ENCODE results near the gene ELMO1. TPM values are rescaled to one million over a fixed set of nuclear protein-coding genes. Genes with fewer than 3 reads are reported as not detected.

The ELMO1 gene
- total and polyA plus RNA-seq, 2 of the 13 experiments (the other 11 are each of a cell fraction or from before 2014, with no cell fraction given), result 0.11 to 0.17 TPM

GRCh38 chr7:37070471-37070870 is 378.2 kb downstream of the ELMO1 start:
- no peak for TF ChIP-seq REPIN1 (CRISPR knock-in tag; IDR thresholded peaks at IDR 0.05; ENCODE audit: borderline replicate concordance, low read depth)
- TF ChIP-seq AFF4 (CRISPR knock-in tag; IDR thresholded peaks at IDR 0.05), result no peak
- TF ChIP-seq ZFP1 (CRISPR knock-in tag; IDR thresholded peaks at IDR 0.05), result no peak
- no peak for TF ChIP-seq IRF2 (CRISPR knock-in tag; IDR thresholded peaks at IDR 0.05)
- TF ChIP-seq ARID2 (CRISPR knock-in tag; IDR thresholded peaks at IDR 0.05; ENCODE audit: borderline replicate concordance), result no peak
- BruUV-seq (replicated peaks), result no TSS peak
- H3K4me3 ChIP-seq (replicated peaks in 1 of 3; ENCODE audit: insufficient read depth in 1 of 3, low read depth in 2 of 3, low read length in 3 of 3), result no peak overlapping the region
- no peak overlapping the region for H2AFZ ChIP-seq (ENCODE audit: low read length)
- no peaks in the 10 kb centered on the region for H3K36me3 ChIP-seq (replicated peaks in 1 of 2; ENCODE audit: control insufficient read depth in 1 of 2, insufficient read depth in 2 of 2, low read length in 2 of 2)
- no peak for DNase-seq (ENCODE audit: low spot score)
- intact Hi-C loops (cut with micrococcal nuclease; ENCODE audit: unreplicated experiment) (loop anchor here (5.0 kb wide), 3 partner anchors 37 to 112 kb away; no protein-coding TSS in a partner anchor), in situ Hi-C loops (cut with HindIII; ENCODE audit: extremely low pct_ligation_motif_present, low pct_unique_long_range_greater_than_20kb) (no loop called here)
- CTCF ChIA-PET (ENCODE audit: low intra/inter-chr PET ratio, low total read pairs), result no interaction called here
- H3K27ac ChIP-seq (ENCODE audit: extremely low read length, insufficient read depth, low read length), result no peak overlapping the region
- H3K4me1 ChIP-seq (ENCODE audit: insufficient read depth, low read length), result peaks cover 23% of the 10 kb centered on the region
- 53% methylated on average over 3 of the region's 3 CpGs for WGBS (ENCODE audit: low lambda C conversion rate)
- no peak for FAIRE-seq
- no peaks in the 10 kb centered on the region for H4K20me1 ChIP-seq (ENCODE audit: insufficient read depth, low read length)
- no peak overlapping the region for H3K9ac ChIP-seq (ENCODE audit: insufficient read depth, low read depth, low read length)
- H3K79me2 ChIP-seq (ENCODE audit: insufficient read depth, low read length), result no peaks in the 10 kb centered on the region
- no peak overlapping the region for H3K4me2 ChIP-seq (ENCODE audit: low read depth, low read length)
- H3K9me3 ChIP-seq (ENCODE audit: low read length), result no peaks in the 10 kb centered on the region
- POLR2A ChIA-PET, result no interaction called here
- H3K27me3 ChIP-seq (ENCODE audit: control insufficient read depth in 1 of 2, insufficient read depth in 2 of 2, low read length in 2 of 2), result no peaks in the 10 kb centered on the region
- ATAC-seq, result no peak

- 61% methylated on average over 2 of the region's 2 CpGs for WGBS (ENCODE audit: low lambda C conversion rate)
- BruUV-seq (replicated peaks), result no TSS peak
- Histone ChIP-seq H3K9me3 (ENCODE audit: low read length) (no peaks in the 10 kb centered on the region), H3K36me3 (replicated peaks in 1 of 2; ENCODE audit: control insufficient read depth in 1 of 2, insufficient read depth in 2 of 2, low read length in 2 of 2) (no peaks in the 10 kb centered on the region), H3K79me2 (ENCODE audit: insufficient read depth, low read length) (no peaks in the 10 kb centered on the region), H3K4me1 (ENCODE audit: insufficient read depth, low read length) (peaks cover 19% of the 10 kb centered on the region), H2AFZ (ENCODE audit: low read length) (no peak overlapping the region), H3K27me3 (ENCODE audit: control insufficient read depth in 1 of 2, insufficient read depth in 2 of 2, low read length in 2 of 2) (no peaks in the 10 kb centered on the region), H3K4me3 (replicated peaks in 1 of 3; ENCODE audit: insufficient read depth in 1 of 3, low read depth in 2 of 3, low read length in 3 of 3) (no peak overlapping the region), H3K9ac (ENCODE audit: insufficient read depth, low read depth, low read length) (no peak overlapping the region), H4K20me1 (ENCODE audit: insufficient read depth, low read length) (no peaks in the 10 kb centered on the region), H3K27ac (ENCODE audit: extremely low read length, insufficient read depth, low read length) (no peak overlapping the region), H3K4me2 (ENCODE audit: low read depth, low read length) (no peak overlapping the region)
- ChIA-PET POLR2A (no interaction called here), CTCF (ENCODE audit: low intra/inter-chr PET ratio, low total read pairs) (no interaction called here)
- no peak for DNase-seq (ENCODE audit: low spot score)
- intact Hi-C loops (cut with micrococcal nuclease; ENCODE audit: unreplicated experiment) (loop anchor here (5.0 kb wide), 3 partner anchors 37 to 112 kb away; no protein-coding TSS in a partner anchor), in situ Hi-C loops (cut with HindIII; ENCODE audit: extremely low pct_ligation_motif_present, low pct_unique_long_range_greater_than_20kb) (no loop called here)
- no peak for ATAC-seq
- FAIRE-seq, result no peak
- TF ChIP-seq TERF1 (CRISPR knock-in tag; IDR thresholded peaks at IDR 0.05) (no peak), ZBTB33 (CRISPR knock-in tag; IDR thresholded peaks at IDR 0.05) (no peak), KDM5B (CRISPR knock-in tag; IDR thresholded peaks at IDR 0.05; ENCODE audit: borderline replicate concordance) (no peak), PBX3 (CRISPR knock-in tag; IDR thresholded peaks at IDR 0.05; ENCODE audit: borderline replicate concordance) (no peak), ZBTB3 (CRISPR knock-in tag; IDR thresholded peaks at IDR 0.05; ENCODE audit: borderline replicate concordance, low read depth) (no peak)
Observed at GRCh38 chr7:37070031-37070430, 378.6 kb downstream of the ELMO1 start.

Measured in HepG2 (cell line).